Hematopoietic multipotent progenitor cell treated with erythropoietin and hydrocortisone succinate and interleukin-3 and kit ligand, for 4 days (in vitro differentiated cells): ENCODE results near the gene ZCCHC2.

ENCODE experiments used
- DNase-seq: peaks from one replicate; pipeline ENCODE4 v3.0.0-alpha.2; 2015

ZCCHC2 gene

GRCh38 chr18:62611453-62612288 is 88.8 kb downstream of the ZCCHC2 start:
- DNase-seq = peak; percentile 34

GRCh38 chr18:62612289-62612645 is 89.4 kb downstream of the ZCCHC2 start:
- no peak for DNase-seq

- no peak for DNase-seq
These were observed 90.0 kb downstream of the ZCCHC2 start for GRCh38 chr18:62612776-62613175.

DNA sequence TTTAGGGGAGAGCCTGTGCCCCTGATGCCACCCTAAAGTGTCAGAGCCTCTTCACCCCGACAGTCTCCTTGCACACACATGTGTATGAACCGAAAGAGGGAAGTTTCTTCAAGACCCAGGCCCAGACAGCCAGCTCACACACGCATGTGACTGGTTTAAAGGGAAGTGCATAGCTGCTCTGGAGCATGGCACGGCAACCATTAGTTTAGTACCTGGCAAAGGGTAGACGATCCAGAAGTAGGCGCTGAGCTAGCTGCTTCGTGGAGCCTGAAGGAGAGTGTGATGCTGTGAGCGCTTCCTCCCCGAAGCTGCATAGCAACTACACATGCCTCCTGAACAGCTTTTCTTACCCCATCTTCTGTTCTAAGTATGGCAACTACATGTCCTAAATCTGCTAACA is 91.7 kb downstream of the ZCCHC2 start:
- DNase-seq = peak; percentile 36

DNA sequence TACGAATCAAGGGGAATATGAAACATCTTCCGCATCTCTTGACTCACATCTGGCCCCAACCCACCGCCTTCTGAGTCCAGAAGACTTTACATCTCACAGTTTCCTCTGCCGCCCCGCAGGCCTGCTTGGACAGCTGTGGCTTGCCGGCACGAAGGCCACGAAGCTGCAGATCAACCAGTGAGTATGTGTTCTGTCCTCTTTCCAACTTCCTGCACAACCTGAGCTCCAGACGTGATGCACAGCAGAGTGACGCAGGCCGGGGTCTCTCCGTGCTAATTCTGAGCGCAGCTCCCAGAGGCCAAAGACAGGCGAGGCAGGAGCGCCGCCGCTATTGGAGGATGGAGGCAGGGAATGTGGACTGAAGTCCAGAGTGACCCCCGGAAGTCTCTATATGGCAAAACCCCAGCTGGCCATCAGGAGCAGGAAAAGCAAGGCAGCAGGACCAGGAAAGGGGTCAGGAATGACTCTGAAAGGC is 93.5 kb downstream of the ZCCHC2 start:
- no peak for DNase-seq

GRCh38 chr18:62617793-62618591 is 95.2 kb downstream of the ZCCHC2 start:
- peak; percentile 18 for DNase-seq

DNA sequence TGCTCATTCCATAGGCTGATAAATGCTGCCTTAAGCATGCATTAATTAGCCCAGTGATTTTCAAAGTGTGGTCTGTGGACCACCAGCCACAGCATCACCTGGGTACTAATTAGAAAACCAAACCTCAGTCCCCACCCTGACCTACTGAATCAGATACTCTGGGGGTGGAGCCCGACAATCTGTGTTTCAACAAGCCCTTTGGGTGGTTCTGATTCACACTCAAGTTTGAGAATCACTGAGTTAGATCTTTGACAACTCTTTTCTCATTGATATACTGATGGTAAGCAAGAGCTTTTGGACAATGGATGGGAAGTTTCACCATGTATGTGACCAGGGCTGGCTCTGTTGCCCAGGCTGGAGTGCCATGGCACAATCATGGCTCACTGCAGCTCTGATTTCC is 95.9 kb downstream of the ZCCHC2 start:
- DNase-seq = no peak

DNA sequence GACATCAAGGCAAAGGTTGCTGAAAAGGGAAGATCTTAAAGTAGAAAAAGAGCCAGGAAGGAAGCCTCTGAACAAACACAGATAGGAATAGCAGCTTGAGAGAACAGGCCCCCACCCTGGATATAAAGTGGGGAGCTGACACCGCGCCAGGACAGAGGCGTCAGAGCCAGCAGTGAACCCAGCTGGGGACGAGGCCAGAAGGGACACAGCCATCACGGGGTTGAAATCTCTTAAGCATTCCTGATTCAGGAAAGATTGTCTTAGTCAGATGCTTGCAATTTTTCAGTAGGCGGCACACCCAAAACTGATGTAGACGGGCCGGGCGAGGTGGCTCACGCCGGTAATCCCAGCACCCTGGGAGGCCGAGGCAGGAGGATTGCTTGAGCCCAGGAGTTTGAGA is 98.7 kb downstream of the ZCCHC2 start:
- no peak for DNase-seq

DNA sequence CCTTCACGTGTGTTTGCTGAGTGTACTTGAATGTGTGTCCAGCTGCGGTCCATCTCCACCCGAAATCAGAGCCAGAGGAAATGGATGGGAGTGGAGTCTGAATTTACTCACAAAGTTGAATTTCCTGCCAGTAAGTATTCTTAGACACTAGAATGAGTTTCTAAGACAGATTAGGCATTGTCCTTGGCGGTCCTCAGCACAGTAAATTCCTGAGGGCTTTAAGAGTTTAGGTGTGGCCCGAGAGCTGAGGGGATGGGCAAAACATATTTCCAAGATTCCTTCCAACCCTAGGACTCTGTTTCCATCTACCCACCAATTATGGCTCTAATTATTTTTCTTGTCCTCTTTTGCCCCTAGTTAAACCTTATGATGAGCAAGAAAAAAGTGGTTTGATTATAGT is 102.2 kb downstream of the ZCCHC2 start:
- DNase-seq = no peak
